Measurements from ENCODE around the gene MALRD1. TPM values are rescaled to one million over a fixed set of nuclear protein-coding genes. Genes with fewer than 3 reads are reported as not detected.

Gene MALRD1
- total RNA-seq, 2 experiments from 2014 or later: not detected

DNA sequence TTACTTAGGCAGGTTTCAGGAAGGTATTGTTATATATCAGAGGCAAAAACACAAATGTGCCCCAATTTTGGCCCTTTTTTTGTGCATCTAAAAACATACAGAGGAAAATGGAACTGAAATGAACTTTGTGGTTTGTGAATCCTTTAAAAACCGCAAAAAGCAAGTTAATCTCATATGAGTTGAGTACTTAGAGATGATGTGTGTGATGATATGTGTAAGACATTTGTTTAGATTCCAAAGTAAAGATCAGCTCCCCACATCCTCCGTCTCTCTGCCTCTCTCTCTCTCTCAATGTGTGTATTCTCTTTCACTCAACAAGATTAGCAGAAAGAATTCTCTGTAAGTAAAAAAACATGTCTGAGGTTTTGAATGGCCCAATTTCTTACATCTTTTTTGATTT, 201.9 kb downstream of the MALRD1 start:
- Mint-ChIP-seq H3K4me3 (no peak overlapping the region), H3K27me3 (no peaks in the 10 kb centered on the region), H3K36me3 (ENCODE audit: low read depth) (no peaks in the 10 kb centered on the region), H3K9me3 (peaks cover 12% of the 10 kb centered on the region), H3K4me1 (ENCODE audit: low read depth) (no peaks in the 10 kb centered on the region), H3K27ac (no peak overlapping the region)
- H3K27me3 ChIP-seq (ENCODE audit: control insufficient read depth in 1 of 2, insufficient read depth in 2 of 2, low read length in 2 of 2): no peaks in the 10 kb centered on the region
- ATAC-seq (ENCODE audit: poor library complexity) (no peak), DNase-seq (no peak)
- intact Hi-C loops (cut with DNase I, micrococcal nuclease): no loop called here
- ChIA-PET POLR2A (no interaction called here), CTCF (no interaction called here)
- H3K4me3 ChIP-seq (ENCODE audit: low read length): no peak overlapping the region
- TF ChIP-seq, protein P1, sequence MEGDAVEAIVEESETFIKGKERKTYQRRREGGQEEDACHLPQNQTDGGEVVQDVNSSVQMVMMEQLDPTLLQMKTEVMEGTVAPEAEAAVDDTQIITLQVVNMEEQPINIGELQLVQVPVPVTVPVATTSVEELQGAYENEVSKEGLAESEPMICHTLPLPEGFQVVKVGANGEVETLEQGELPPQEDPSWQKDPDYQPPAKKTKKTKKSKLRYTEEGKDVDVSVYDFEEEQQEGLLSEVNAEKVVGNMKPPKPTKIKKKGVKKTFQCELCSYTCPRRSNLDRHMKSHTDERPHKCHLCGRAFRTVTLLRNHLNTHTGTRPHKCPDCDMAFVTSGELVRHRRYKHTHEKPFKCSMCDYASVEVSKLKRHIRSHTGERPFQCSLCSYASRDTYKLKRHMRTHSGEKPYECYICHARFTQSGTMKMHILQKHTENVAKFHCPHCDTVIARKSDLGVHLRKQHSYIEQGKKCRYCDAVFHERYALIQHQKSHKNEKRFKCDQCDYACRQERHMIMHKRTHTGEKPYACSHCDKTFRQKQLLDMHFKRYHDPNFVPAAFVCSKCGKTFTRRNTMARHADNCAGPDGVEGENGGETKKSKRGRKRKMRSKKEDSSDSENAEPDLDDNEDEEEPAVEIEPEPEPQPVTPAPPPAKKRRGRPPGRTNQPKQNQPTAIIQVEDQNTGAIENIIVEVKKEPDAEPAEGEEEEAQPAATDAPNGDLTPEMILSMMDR (IDR thresholded peaks at IDR 0.05): no peak
- no peaks in the 10 kb centered on the region for H3K36me3 ChIP-seq (ENCODE audit: insufficient read depth, low read length)
- no peaks in the 10 kb centered on the region for H3K4me1 ChIP-seq (ENCODE audit: insufficient read depth, low read length)
- peaks cover 0 to 4% of the 10 kb centered on the region in 2 experiments for H3K9me3 ChIP-seq (ENCODE audit: control insufficient read depth in 1 of 2, insufficient read depth in 1 of 2, low read length in 2 of 2)
- H3K27ac ChIP-seq (ENCODE audit: low read depth in 1 of 2, low read length in 2 of 2): no peak overlapping the region

DNA sequence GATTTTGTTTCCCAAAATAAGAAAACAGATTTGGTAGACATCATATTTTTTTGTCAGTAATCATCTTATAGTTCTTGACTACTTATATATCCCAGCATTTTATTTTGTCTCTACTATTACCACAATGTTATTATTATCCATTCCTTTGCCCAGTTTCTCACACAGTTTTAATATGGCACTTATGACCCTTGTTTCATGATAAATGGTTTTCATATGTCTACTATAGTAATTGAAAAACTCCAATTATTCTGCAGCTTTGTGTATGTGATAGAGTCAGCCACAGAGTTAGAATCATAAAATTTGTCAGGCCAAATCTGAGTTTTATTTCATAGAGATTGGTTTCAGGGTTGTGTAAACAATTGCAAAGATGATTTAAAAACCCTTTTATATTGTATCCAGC, 203.9 kb downstream of the MALRD1 start:
- Histone ChIP-seq H3K27ac (ENCODE audit: low read depth in 1 of 2, low read length in 2 of 2) (no peak overlapping the region), H3K36me3 (ENCODE audit: insufficient read depth, low read length) (no peaks in the 10 kb centered on the region), H3K4me1 (ENCODE audit: insufficient read depth, low read length) (no peaks in the 10 kb centered on the region), H3K4me3 (ENCODE audit: low read length) (no peak overlapping the region), H3K9me3 (ENCODE audit: control insufficient read depth in 1 of 2, insufficient read depth in 1 of 2, low read length in 2 of 2) (peaks cover 0 to 4% of the 10 kb centered on the region in 2 experiments), H3K27me3 (ENCODE audit: control insufficient read depth in 1 of 2, insufficient read depth in 2 of 2, low read length in 2 of 2) (no peaks in the 10 kb centered on the region)
- Mint-ChIP-seq H3K9me3 (peaks cover 16% of the 10 kb centered on the region), H3K36me3 (ENCODE audit: low read depth) (no peaks in the 10 kb centered on the region), H3K27ac (no peak overlapping the region), H3K4me3 (no peak overlapping the region), H3K4me1 (ENCODE audit: low read depth) (no peaks in the 10 kb centered on the region), H3K27me3 (no peaks in the 10 kb centered on the region)
- ChIA-PET CTCF (no interaction called here), POLR2A (no interaction called here)
- no peak for DNase-seq
- no peak for ATAC-seq (ENCODE audit: poor library complexity)
- intact Hi-C loops (cut with DNase I, micrococcal nuclease): no loop called here
- TF ChIP-seq, protein P1 (IDR thresholded peaks at IDR 0.05): no peak

DNA sequence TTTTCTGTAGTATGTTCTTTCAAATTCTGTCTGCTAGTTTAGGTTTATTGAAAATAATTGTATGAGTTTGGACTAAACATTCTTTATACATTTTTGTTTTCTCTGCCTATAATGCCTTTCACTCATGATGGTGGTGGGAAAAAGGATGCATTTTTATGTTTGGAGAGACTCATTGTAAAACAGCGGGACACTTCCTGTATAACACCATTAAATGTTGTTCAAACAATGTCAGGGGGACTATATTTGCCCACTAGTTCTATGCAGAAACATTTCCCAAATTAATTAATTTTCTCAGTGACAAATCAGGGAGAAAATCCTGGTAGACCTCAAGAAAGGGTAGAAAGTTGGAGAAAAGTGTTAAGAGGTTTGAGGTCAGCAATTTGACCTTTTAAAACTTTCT, 207.7 kb downstream of the MALRD1 start:
- Mint-ChIP-seq H3K36me3 (ENCODE audit: low read depth) (no peaks in the 10 kb centered on the region), H3K9me3 (peaks cover 12% of the 10 kb centered on the region), H3K4me3 (no peak overlapping the region), H3K27me3 (no peaks in the 10 kb centered on the region), H3K27ac (no peak overlapping the region), H3K4me1 (ENCODE audit: low read depth) (no peaks in the 10 kb centered on the region)
- Histone ChIP-seq H3K27ac (ENCODE audit: low read depth in 1 of 2, low read length in 2 of 2) (no peak overlapping the region), H3K9me3 (ENCODE audit: control insufficient read depth in 1 of 2, insufficient read depth in 1 of 2, low read length in 2 of 2) (no peaks in the 10 kb centered on the region), H3K4me3 (ENCODE audit: low read length) (no peak overlapping the region), H3K4me1 (ENCODE audit: insufficient read depth, low read length) (no peaks in the 10 kb centered on the region), H3K27me3 (ENCODE audit: control insufficient read depth in 1 of 2, insufficient read depth in 2 of 2, low read length in 2 of 2) (no peaks in the 10 kb centered on the region), H3K36me3 (ENCODE audit: insufficient read depth, low read length) (no peaks in the 10 kb centered on the region)
- intact Hi-C loops (cut with DNase I, micrococcal nuclease): no loop called here
- TF ChIP-seq, protein P1 (IDR thresholded peaks at IDR 0.05): no peak
- ChIA-PET POLR2A (no interaction called here), CTCF (no interaction called here)
- ATAC-seq (ENCODE audit: poor library complexity): no peak
- no peak for DNase-seq

All from CD4-positive, alpha-beta T cell (primary cell).